ENCODE measurements around the gene CSGALNACT2. TPM values are rescaled to one million over a fixed set of nuclear protein-coding genes. Genes with fewer than 3 reads are reported as not detected.

Gene CSGALNACT2
- total and polyA plus RNA-seq, 5 donors from 2014 or later: 17.2 to 69.4 (median 24.6) TPM

GRCh38 chr10:43199088-43199683 lies 60.9 kb downstream of the CSGALNACT2 start:
- ATAC-seq (ENCODE audit: low read depth in 2 of 2) (no peak), DNase-seq (no peak)
- Histone ChIP-seq H3K27me3 (ENCODE audit: control insufficient read depth, insufficient read depth, low read length) (no peaks in the 10 kb centered on the region), H3K36me3 (ENCODE audit: control insufficient read depth, insufficient read depth, low read length) (no peaks in the 10 kb centered on the region), H3K4me3 (ENCODE audit: low read depth, low read length) (no peak overlapping the region), H3K4me1 (ENCODE audit: control insufficient read depth, insufficient read depth, low read length, poor library complexity, severe bottlenecking) (peaks cover 10% of the 10 kb centered on the region), H3K9me3 (ENCODE audit: control insufficient read depth in 2 of 2, low read length in 2 of 2) (no peaks in the 10 kb centered on the region), H3K27ac (ENCODE audit: insufficient read depth, low read length, poor library complexity, severe bottlenecking) (no peak overlapping the region)
- Mint-ChIP-seq H3K4me3 (no peak overlapping the region), H3K27ac (no peak overlapping the region), H3K9me3 (peaks cover 0 to 1% (median 0%) of the 10 kb centered on the region in 7 donors), H3K4me1 (peaks cover 0 to 7% (median 5%) of the 10 kb centered on the region in 4 donors), H3K27me3 (no peaks in the 10 kb centered on the region), H3K36me3 (no peaks in the 10 kb centered on the region)

GRCh38 chr10:43199684-43200537 lies 61.7 kb downstream of the CSGALNACT2 start:
- no peaks in the 10 kb centered on the region for H3K27me3 ChIP-seq (ENCODE audit: control insufficient read depth, insufficient read depth, low read length)
- Mint-ChIP-seq H3K27me3 (no peaks in the 10 kb centered on the region), H3K36me3 (no peaks in the 10 kb centered on the region), H3K4me3 (no peak overlapping the region), H3K27ac (no peak overlapping the region), H3K4me1 (peaks cover 0 to 7% (median 5%) of the 10 kb centered on the region in 4 donors), H3K9me3 (peaks cover 0 to 1% (median 0%) of the 10 kb centered on the region in 7 donors)
- H3K4me1 ChIP-seq (ENCODE audit: control insufficient read depth, insufficient read depth, low read length, poor library complexity, severe bottlenecking): peaks cover 10% of the 10 kb centered on the region
- H3K36me3 ChIP-seq (ENCODE audit: control insufficient read depth, insufficient read depth, low read length): no peaks in the 10 kb centered on the region
- ATAC-seq (ENCODE audit: low read depth in 2 of 2): no peak
- H3K9me3 ChIP-seq (ENCODE audit: control insufficient read depth in 2 of 2, low read length in 2 of 2): no peaks in the 10 kb centered on the region
- no peak for DNase-seq
- H3K4me3 ChIP-seq (ENCODE audit: low read depth, low read length): no peak overlapping the region
- no peak overlapping the region for H3K27ac ChIP-seq (ENCODE audit: insufficient read depth, low read length, poor library complexity, severe bottlenecking)

- ATAC-seq (ENCODE audit: low read depth in 2 of 2) (no peak), DNase-seq (no peak)
- H3K27ac ChIP-seq (ENCODE audit: insufficient read depth, low read length, poor library complexity, severe bottlenecking): no peak overlapping the region
- no peaks in the 10 kb centered on the region for H3K27me3 ChIP-seq (ENCODE audit: control insufficient read depth, insufficient read depth, low read length)
- H3K36me3 ChIP-seq (ENCODE audit: control insufficient read depth, insufficient read depth, low read length): no peaks in the 10 kb centered on the region
- Mint-ChIP-seq H3K4me1 (peaks cover 0 to 9% (median 5%) of the 10 kb centered on the region in 4 donors), H3K27ac (peak overlapping the region in 1 of 3 donors; percentile 51), H3K4me3 (peak overlapping the region in 2 of 4 donors; percentile 22 to 86), H3K27me3 (no peaks in the 10 kb centered on the region), H3K9me3 (peaks cover 0 to 1% (median 0%) of the 10 kb centered on the region in 7 donors), H3K36me3 (no peaks in the 10 kb centered on the region)
- H3K4me3 ChIP-seq (ENCODE audit: low read depth, low read length): no peak overlapping the region
- H3K4me1 ChIP-seq (ENCODE audit: control insufficient read depth, insufficient read depth, low read length, poor library complexity, severe bottlenecking): peaks cover 10% of the 10 kb centered on the region
- no peaks in the 10 kb centered on the region for H3K9me3 ChIP-seq (ENCODE audit: control insufficient read depth in 2 of 2, low read length in 2 of 2)
Observed at GRCh38 chr10:43200538-43201390, 62.5 kb downstream of the CSGALNACT2 start.

DNA sequence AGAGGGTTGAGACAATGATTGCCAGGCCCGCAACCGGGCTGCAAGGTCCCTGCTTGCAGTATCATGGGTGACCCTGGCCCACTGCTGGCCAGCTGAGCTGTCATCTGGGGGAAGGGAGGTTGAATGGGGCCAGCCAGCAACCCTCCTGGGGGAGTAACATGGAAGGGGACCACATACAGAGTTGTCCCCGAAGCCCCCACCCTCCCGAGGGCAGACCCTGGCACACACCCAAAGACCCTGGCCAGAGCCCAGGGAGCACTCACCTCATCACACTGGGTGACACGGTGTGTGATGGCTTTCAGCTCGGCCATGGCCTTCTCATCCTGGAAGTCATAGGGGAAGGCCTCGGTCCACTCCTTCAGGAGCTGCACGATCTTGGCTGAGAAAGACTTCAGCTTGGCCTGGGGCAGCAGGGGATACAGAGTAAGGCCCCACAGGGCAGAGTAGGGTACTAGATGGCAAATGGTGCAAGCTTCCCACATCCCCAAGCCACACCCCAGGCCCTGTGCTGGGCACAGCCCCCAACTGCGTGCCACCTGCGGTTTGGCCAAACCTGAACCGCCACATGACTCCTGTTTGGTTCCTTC lies 63.4 kb downstream of the CSGALNACT2 start:
- Histone ChIP-seq H3K9me3 (ENCODE audit: control insufficient read depth in 2 of 2, low read length in 2 of 2) (no peaks in the 10 kb centered on the region), H3K4me3 (ENCODE audit: low read depth, low read length) (peak overlapping the region; percentile 24), H3K36me3 (ENCODE audit: control insufficient read depth, insufficient read depth, low read length) (no peaks in the 10 kb centered on the region), H3K27me3 (ENCODE audit: control insufficient read depth, insufficient read depth, low read length) (no peaks in the 10 kb centered on the region), H3K27ac (ENCODE audit: insufficient read depth, low read length, poor library complexity, severe bottlenecking) (no peak overlapping the region), H3K4me1 (ENCODE audit: control insufficient read depth, insufficient read depth, low read length, poor library complexity, severe bottlenecking) (peaks cover 10% of the 10 kb centered on the region)
- Mint-ChIP-seq H3K9me3 (peaks cover 0 to 1% (median 0%) of the 10 kb centered on the region in 7 donors), H3K36me3 (no peaks in the 10 kb centered on the region), H3K27me3 (no peaks in the 10 kb centered on the region), H3K27ac (no peak overlapping the region), H3K4me3 (peak overlapping the region; percentile 78 to 93 (median 82)), H3K4me1 (peaks cover 0 to 9% (median 5%) of the 10 kb centered on the region in 4 donors)
- ATAC-seq (ENCODE audit: low read depth in 2 of 2): no peak
- DNase-seq: no peak

DNA sequence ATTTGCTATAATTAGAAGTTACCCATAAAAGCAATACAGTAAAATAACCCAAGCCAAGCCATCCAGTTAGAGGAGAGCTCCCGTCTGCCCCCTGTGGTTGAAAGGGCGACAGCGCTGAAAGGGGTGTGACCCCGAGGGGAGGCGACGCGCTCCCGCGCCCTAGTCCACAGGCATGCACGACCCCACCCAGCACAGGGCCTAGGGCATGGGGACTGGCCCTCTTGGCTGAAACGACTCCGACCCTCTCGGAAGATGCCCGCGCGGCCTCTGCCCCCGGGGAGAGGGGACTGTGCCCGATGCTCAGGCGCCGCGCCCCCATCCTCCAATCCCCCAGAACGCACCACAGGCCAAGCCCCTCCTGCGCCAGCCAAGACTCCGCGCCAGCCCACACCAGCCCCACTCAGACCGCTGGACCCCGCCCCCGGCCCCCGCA lies 64.0 kb downstream of the CSGALNACT2 start:
- Mint-ChIP-seq H3K4me1 (peaks cover 0 to 9% (median 5%) of the 10 kb centered on the region in 4 donors), H3K9me3 (peaks cover 0 to 1% (median 0%) of the 10 kb centered on the region in 7 donors), H3K27me3 (no peaks in the 10 kb centered on the region), H3K36me3 (no peaks in the 10 kb centered on the region), H3K27ac (peak overlapping the region in 1 of 3 donors; percentile 59), H3K4me3 (peak overlapping the region; percentile 78 to 93 (median 82))
- Histone ChIP-seq H3K36me3 (ENCODE audit: control insufficient read depth, insufficient read depth, low read length) (no peaks in the 10 kb centered on the region), H3K27ac (ENCODE audit: insufficient read depth, low read length, poor library complexity, severe bottlenecking) (no peak overlapping the region), H3K27me3 (ENCODE audit: control insufficient read depth, insufficient read depth, low read length) (no peaks in the 10 kb centered on the region), H3K4me1 (ENCODE audit: control insufficient read depth, insufficient read depth, low read length, poor library complexity, severe bottlenecking) (peaks cover 10% of the 10 kb centered on the region), H3K4me3 (ENCODE audit: low read depth, low read length) (peak overlapping the region; percentile 24), H3K9me3 (ENCODE audit: control insufficient read depth in 2 of 2, low read length in 2 of 2) (no peaks in the 10 kb centered on the region)
- peak; percentile 52 to 64 for ATAC-seq (ENCODE audit: low read depth in 2 of 2)
- DNase-seq: peak in 2 of 3 donors; percentile 42 to 61

DNA sequence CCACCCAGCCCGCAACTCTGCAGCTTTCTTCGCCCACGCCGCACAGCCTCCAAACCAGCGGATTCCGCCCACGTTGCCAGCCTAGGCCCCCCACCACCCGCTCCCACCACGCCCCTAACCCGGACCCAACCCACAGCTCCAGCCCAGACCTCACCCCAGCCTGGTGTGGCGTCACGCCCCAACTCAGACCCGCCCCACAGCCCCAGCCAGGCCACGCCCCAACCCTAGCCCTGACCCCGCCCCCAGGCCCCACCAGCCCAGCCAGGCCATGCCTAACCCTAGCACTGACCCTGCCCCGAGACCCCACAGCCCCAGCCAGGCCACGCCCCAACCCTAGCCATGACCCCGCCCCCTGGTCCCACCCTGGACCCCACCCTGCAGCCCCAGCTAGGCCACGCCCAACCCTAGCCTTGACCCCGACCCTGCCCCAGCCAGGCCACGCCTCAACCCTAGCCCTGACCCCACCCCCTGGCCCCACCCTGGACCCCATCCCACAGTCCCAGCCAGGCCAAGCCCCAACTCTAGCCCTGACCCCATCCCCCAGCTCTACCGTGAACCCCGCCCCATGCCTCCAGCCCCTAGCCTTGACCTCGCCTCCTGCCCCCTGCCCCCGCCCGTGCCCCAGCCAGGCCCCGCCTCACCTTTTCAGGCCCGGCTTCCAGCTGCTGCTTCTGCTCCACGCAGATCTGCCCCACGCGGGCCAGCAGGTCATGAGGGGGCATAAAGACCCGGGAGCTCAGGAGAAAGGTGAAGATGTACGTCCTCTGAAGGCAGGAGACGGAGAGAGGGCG lies 64.6 kb downstream of the CSGALNACT2 start:
- Mint-ChIP-seq H3K27ac (no peak overlapping the region), H3K4me3 (peak overlapping the region in 1 of 4 donors; percentile 84), H3K36me3 (no peaks in the 10 kb centered on the region), H3K27me3 (no peaks in the 10 kb centered on the region), H3K9me3 (peaks cover 0 to 1% (median 0%) of the 10 kb centered on the region in 7 donors), H3K4me1 (peaks cover 0 to 9% (median 5%) of the 10 kb centered on the region in 4 donors)
- H3K27me3 ChIP-seq (ENCODE audit: control insufficient read depth, insufficient read depth, low read length): no peaks in the 10 kb centered on the region
- no peak overlapping the region for H3K4me3 ChIP-seq (ENCODE audit: low read depth, low read length)
- DNase-seq (peak in 1 of 3 donors; percentile 44), ATAC-seq (ENCODE audit: low read depth in 2 of 2) (peak; percentile 25 to 41)
- H3K27ac ChIP-seq (ENCODE audit: insufficient read depth, low read length, poor library complexity, severe bottlenecking): no peak overlapping the region
- H3K9me3 ChIP-seq (ENCODE audit: control insufficient read depth in 2 of 2, low read length in 2 of 2): no peaks in the 10 kb centered on the region
- peaks cover 10% of the 10 kb centered on the region for H3K4me1 ChIP-seq (ENCODE audit: control insufficient read depth, insufficient read depth, low read length, poor library complexity, severe bottlenecking)
- no peaks in the 10 kb centered on the region for H3K36me3 ChIP-seq (ENCODE audit: control insufficient read depth, insufficient read depth, low read length)

Measured in CD4-positive, CD25-positive, alpha-beta regulatory T cell (primary cell).